MCF 10A (cell line): ENCODE measurements around the gene DDIT3. TPM values are rescaled to one million over a fixed set of nuclear protein-coding genes. Genes with fewer than 3 reads are reported as not detected.

Experiments used
- BruUV-seq: library from RNA; stranded (reverse); fragments of 400-500 nt; replicated peaks from 2 replicates; lab custom pipeline; 2021; lab: Mats Ljungman, UMichigan
- CTCF ChIA-PET: fragments of 300-600 bp; sonication (Branson Sonifier 250); formaldehyde crosslinking; extraction: SDS; loops from one replicate; lab custom pipeline; 2021; ENCODE audit warnings: antibody characterized with exemption, inconsistent platforms; lab: Yijun Ruan, JAX
- POLR2A ChIA-PET: fragments of 300-600, 350-650 bp; sonication (Branson Sonifier 250); formaldehyde crosslinking; extraction: SDS; loops from one replicate; lab custom pipeline; 2020; ENCODE audit warnings: antibody characterized with exemption, inconsistent platforms; lab: Yijun Ruan, JAX
- DNase-seq: peaks from one replicate; pipeline ENCODE4 v3.0.0-alpha.2; 2018; ENCODE audit not compliant: unreplicated experiment
- H3K27ac Mint-ChIP-seq: one replicate; pipeline ENCODE4 v1.8.0; 2022; ENCODE audit warnings: mild to moderate bottlenecking, low read depth, mixed read lengths; ENCODE audit not compliant: unreplicated experiment
- H3K27me3 Mint-ChIP-seq: one replicate; pipeline ENCODE4 v1.8.0; 2022; ENCODE audit warnings: mixed read lengths; ENCODE audit not compliant: insufficient read depth, unreplicated experiment
- H3K36me3 Mint-ChIP-seq: one replicate; pipeline ENCODE4 v1.8.0; 2022; ENCODE audit warnings: mild to moderate bottlenecking, moderate library complexity, mixed read lengths; ENCODE audit not compliant: insufficient read depth, unreplicated experiment
- H3K4me1 Mint-ChIP-seq: one replicate; pipeline ENCODE4 v1.8.0; 2022; ENCODE audit warnings: mixed read lengths; ENCODE audit not compliant: insufficient read depth, unreplicated experiment
- H3K4me3 Mint-ChIP-seq: one replicate; pipeline ENCODE4 v1.8.0; 2022; ENCODE audit warnings: mild to moderate bottlenecking, moderate library complexity, mixed read lengths; ENCODE audit not compliant: unreplicated experiment
- H3K9me3 Mint-ChIP-seq: one replicate; pipeline ENCODE4 v1.8.0; 2022; ENCODE audit warnings: mixed read lengths; ENCODE audit not compliant: unreplicated experiment
- intact Hi-C: fragments of 100-400 bp; cut with micrococcal nuclease; formaldehyde crosslinking; loops from 2 replicates; pipeline ENCODE4 v1.14.1; 2022
- total RNA-seq: library from RNA; stranded (reverse); gene quantifications from 2 replicates; pipeline ENCODE4 v1.2.3, GENCODE V29; 2022
- TF ChIP-seq, protein P1 (sequence below): fragments of 200-600 bp; IDR thresholded peaks from one replicate; pipeline ENCODE4 v1.8.0; 2022; ENCODE audit warnings: antibody characterized with exemption, mild to moderate bottlenecking; ENCODE audit not compliant: unreplicated experiment

Gene DDIT3
- total RNA-seq, 1 experiment from 2014 or later: 156 TPM

DNA sequence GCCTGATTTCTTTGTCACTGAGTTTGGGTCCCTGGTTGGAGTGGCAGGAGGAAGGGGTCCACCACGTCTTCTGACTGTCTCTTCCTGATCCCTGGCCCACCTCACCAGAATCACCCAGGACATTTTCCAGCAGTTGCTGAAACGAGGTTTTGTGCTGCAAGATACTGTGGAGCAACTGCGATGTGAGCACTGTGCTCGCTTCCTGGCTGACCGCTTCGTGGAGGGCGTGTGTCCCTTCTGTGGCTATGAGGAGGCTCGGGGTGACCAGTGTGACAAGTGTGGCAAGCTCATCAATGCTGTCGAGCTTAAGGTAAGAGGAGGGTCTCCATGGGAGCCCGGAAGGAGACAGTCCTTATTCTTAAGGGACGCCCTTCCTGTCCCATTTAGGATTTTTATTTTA, 20.1 kb downstream of the DDIT3 start:
- TF ChIP-seq, protein P1, sequence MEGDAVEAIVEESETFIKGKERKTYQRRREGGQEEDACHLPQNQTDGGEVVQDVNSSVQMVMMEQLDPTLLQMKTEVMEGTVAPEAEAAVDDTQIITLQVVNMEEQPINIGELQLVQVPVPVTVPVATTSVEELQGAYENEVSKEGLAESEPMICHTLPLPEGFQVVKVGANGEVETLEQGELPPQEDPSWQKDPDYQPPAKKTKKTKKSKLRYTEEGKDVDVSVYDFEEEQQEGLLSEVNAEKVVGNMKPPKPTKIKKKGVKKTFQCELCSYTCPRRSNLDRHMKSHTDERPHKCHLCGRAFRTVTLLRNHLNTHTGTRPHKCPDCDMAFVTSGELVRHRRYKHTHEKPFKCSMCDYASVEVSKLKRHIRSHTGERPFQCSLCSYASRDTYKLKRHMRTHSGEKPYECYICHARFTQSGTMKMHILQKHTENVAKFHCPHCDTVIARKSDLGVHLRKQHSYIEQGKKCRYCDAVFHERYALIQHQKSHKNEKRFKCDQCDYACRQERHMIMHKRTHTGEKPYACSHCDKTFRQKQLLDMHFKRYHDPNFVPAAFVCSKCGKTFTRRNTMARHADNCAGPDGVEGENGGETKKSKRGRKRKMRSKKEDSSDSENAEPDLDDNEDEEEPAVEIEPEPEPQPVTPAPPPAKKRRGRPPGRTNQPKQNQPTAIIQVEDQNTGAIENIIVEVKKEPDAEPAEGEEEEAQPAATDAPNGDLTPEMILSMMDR: no peak

DNA sequence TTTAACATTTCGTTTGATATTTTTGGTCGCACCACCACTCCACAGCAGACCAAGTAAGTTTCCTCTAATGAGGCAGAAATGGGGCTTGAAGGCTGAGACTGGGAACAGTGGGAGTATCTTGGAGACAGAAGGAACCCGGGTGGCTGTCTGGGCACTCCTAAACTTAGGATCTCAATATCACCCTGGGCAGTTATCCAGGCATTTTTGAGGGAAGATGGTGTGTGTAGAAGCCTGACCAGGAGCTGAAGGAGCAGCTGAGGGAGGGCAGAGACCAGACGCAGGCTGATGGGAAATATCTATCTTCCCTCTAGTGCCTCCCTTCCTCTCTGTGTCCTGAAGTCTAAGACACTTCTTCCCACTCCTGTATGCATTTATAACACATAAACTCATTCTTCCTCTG, 21.7 kb downstream of the DDIT3 start:
- H3K27ac Mint-ChIP-seq: no peak overlapping the region
- BruUV-seq: no TSS peak
- no peak for DNase-seq
- CTCF ChIA-PET: interaction anchor here (0.6 kb wide), 2 partner anchors 124 to 1197 kb away, joined by 3 read pairs; no protein-coding TSS in a partner anchor
- TF ChIP-seq, protein P1: no peak
- no peak overlapping the region for H3K4me3 Mint-ChIP-seq
- no peaks in the 10 kb centered on the region for H3K27me3 Mint-ChIP-seq
- POLR2A ChIA-PET: no interaction called here
- H3K9me3 Mint-ChIP-seq: peaks cover 8% of the 10 kb centered on the region
- H3K36me3 Mint-ChIP-seq: peaks cover 99% of the 10 kb centered on the region
- no peaks in the 10 kb centered on the region for H3K4me1 Mint-ChIP-seq
- intact Hi-C loops: no loop called here

More for the DNA sequence above, 20.1 kb downstream of the DDIT3 start:
- Mint-ChIP-seq H3K4me3 (no peak overlapping the region), H3K27ac (no peak overlapping the region), H3K27me3 (no peaks in the 10 kb centered on the region), H3K36me3 (peaks cover 100% of the 10 kb centered on the region), H3K9me3 (peaks cover 8% of the 10 kb centered on the region), H3K4me1 (no peaks in the 10 kb centered on the region)
- ChIA-PET POLR2A (interaction anchor here (0.6 kb wide), 1 partner anchor 91 kb away, joined by 3 read pairs; no protein-coding TSS in a partner anchor), CTCF (interaction anchor here (0.6 kb wide), 1 partner anchor 41 kb away, joined by 3 read pairs; no protein-coding TSS in a partner anchor)
- no peak for DNase-seq
- intact Hi-C loops: no loop called here
- BruUV-seq: no TSS peak

DNA sequence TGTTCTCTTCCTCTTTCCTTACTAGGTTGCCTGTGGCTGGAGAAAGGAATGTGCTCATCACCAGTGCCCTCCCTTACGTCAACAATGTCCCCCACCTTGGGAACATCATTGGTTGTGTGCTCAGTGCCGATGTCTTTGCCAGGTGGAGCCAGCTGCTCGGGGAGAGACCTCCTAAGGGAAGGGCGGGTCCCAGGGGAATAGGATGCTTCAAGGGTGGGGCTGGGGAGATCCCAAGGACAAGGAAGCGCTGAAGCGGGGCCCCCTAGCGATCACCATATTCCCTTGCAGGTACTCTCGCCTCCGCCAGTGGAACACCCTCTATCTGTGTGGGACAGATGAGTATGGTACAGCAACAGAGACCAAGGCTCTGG, 22.2 kb downstream of the DDIT3 start:
- Mint-ChIP-seq H3K9me3 (peaks cover 8% of the 10 kb centered on the region), H3K27ac (no peak overlapping the region), H3K36me3 (peaks cover 96% of the 10 kb centered on the region), H3K4me3 (no peak overlapping the region), H3K27me3 (no peaks in the 10 kb centered on the region), H3K4me1 (no peaks in the 10 kb centered on the region)
- ChIA-PET POLR2A (no interaction called here), CTCF (interaction anchor here (0.6 kb wide), 1 partner anchor 1197 kb away, joined by 3 read pairs; no protein-coding TSS in a partner anchor)
- no peak for DNase-seq
- no TSS peak for BruUV-seq
- intact Hi-C loops: no loop called here
- TF ChIP-seq, protein P1: no peak

DNA sequence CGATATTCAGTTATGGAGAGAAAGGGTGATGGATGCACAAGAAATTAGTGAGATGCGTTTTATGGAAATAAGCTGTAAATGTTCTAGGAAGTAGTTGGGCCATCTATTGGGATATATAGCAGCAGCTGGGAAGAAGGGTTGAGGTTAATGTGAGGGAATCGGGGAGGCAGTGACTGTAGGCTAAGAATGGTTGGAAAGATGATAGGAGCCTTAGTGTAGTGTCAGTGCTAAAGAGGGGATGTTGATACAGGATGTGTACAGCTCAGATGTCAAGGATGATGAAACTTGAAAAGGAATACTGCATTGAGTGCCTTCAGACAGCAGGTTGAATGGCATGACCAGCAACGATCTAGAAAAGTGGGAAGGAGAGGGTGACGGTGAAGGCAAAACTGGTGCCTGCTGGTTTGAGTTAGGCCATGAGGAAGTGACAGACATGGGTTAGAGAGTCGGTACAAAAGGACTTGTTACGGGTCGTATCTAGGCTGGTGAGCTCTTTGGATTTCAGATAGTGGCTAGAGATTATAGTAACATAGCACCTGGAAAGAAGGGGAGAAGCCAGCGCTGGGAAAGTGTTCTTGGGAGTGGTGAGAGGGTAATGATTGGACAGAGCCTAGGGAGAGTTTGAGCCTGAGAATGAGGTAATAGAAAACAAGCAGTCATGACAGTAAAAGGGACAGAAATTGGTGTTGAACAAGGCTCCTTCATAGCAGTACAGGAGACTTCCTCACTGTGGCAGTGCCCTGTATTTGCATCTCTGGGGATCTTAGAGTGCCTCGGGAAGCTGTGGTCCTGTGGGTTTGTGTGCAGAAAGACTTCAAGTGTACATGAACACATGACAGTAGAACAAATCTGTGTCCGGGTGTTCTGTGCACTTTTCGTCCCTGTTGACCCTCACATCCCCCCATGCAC, 22.8 kb downstream of the DDIT3 start:
- no peak overlapping the region for H3K27ac Mint-ChIP-seq
- CTCF ChIA-PET: interaction anchor here (0.6 to 1.1 kb wide), 4 partner anchors 35 to 368 kb away, joined by 3 to 4 read pairs (median 3); no protein-coding TSS in a partner anchor
- POLR2A ChIA-PET: interaction anchor here (0.6 kb wide), 1 partner anchor 283 kb away, joined by 3 read pairs; no protein-coding TSS in a partner anchor
- no peak overlapping the region for H3K4me3 Mint-ChIP-seq
- no peaks in the 10 kb centered on the region for H3K27me3 Mint-ChIP-seq
- peaks cover 96% of the 10 kb centered on the region for H3K36me3 Mint-ChIP-seq
- DNase-seq: no peak
- no TSS peak for BruUV-seq
- intact Hi-C loops: no loop called here
- TF ChIP-seq, protein P1: no peak
- no peaks in the 10 kb centered on the region for H3K4me1 Mint-ChIP-seq
- peaks cover 8% of the 10 kb centered on the region for H3K9me3 Mint-ChIP-seq
